HepG2 (cell line): ENCODE results near the gene ABCB7. TPM values are rescaled to one million over a fixed set of nuclear protein-coding genes. Genes with fewer than 3 reads are reported as not detected.

Experiments
- ARID4A ChIP-seq: sonication (generic); formaldehyde crosslinking; IDR thresholded peaks from 2 replicates; pipeline ENCODE4 v1.5.0; 2020; ENCODE audit warnings: mild to moderate bottlenecking, missing genetic modification reagents, borderline replicate concordance
- DR1 ChIP-seq: sonication (generic); formaldehyde crosslinking; IDR thresholded peaks from 2 replicates; pipeline ENCODE4 v1.8.0; 2021; ENCODE audit warnings: mild to moderate bottlenecking, missing genetic modification reagents, inconsistent platforms
- ELK4 ChIP-seq: sonication (generic); formaldehyde crosslinking; IDR thresholded peaks from 2 replicates; pipeline ENCODE4 v1.9.0; 2021; ENCODE audit warnings: missing genetic modification reagents, borderline replicate concordance
- KAT7 ChIP-seq: IDR thresholded peaks from 2 replicates; pipeline ENCODE4 v1.6.1; 2018; ENCODE audit warnings: borderline replicate concordance, missing compliant biosample characterization
- KDM2A ChIP-seq: sonication (generic); formaldehyde crosslinking; IDR thresholded peaks from 2 replicates; pipeline ENCODE4 v1.4.0; 2020; ENCODE audit warnings: low read depth, missing genetic modification reagents, borderline replicate concordance
- MXI1 ChIP-seq: IDR thresholded peaks from 3 replicates; pipeline ENCODE4 v1.6.1; 2012; ENCODE audit warnings: low read depth, low read length, inconsistent platforms, borderline replicate concordance
- NFE2L2 ChIP-seq: fragments of 150-350 bp; IDR thresholded peaks from 2 replicates; pipeline ENCODE4 v1.6.1; 2014; ENCODE audit warnings: low read length
- PCBP2 ChIP-seq: fragments of 200-400 bp; formaldehyde crosslinking; optimal IDR thresholded peaks from 2 replicates; pipeline ENCODE3; 2018; ENCODE audit warnings: low read length, low read depth; ENCODE audit not compliant: poor library complexity, severe bottlenecking
- POLR2A ChIP-seq, 2 experiments: IDR thresholded peaks; 2 replicates each; pipeline ENCODE4 v1.6.1; 2011; ENCODE audit warnings: low read depth in 2 of 2, low read length in 2 of 2, mild to moderate bottlenecking in 1 of 2, moderate library complexity in 1 of 2; ENCODE audit not compliant: insufficient read depth in 1 of 2
- RELA ChIP-seq: sonication (generic); formaldehyde crosslinking; IDR thresholded peaks from 2 replicates; pipeline ENCODE4 v1.4.0; 2020; ENCODE audit warnings: missing genetic modification reagents
- TBX2 ChIP-seq: sonication (generic); formaldehyde crosslinking; IDR thresholded peaks from 2 replicates; pipeline ENCODE4 v1.5.0; 2020; ENCODE audit warnings: missing genetic modification reagents, mild to moderate bottlenecking, borderline replicate concordance
- ZEB1 ChIP-seq: IDR thresholded peaks from 2 replicates; pipeline ENCODE4 v1.6.1; 2012; ENCODE audit warnings: mild to moderate bottlenecking, low read depth, inconsistent platforms; ENCODE audit not compliant: insufficient replicate concordance
- ZNF143 ChIP-seq: sonication (generic); formaldehyde crosslinking; IDR thresholded peaks from 2 replicates; pipeline ENCODE4 v1.4.0; 2020; ENCODE audit warnings: missing genetic modification reagents
- ZNF512B ChIP-seq: sonication (generic); formaldehyde crosslinking; IDR thresholded peaks from 2 replicates; pipeline ENCODE4 v1.5.1; 2020; ENCODE audit warnings: missing genetic modification reagents, mild to moderate bottlenecking, borderline replicate concordance
- ZNF644 ChIP-seq: IDR thresholded peaks from 2 replicates; pipeline ENCODE4 v1.6.1; 2016; ENCODE audit warnings: low read depth
- ZNF841 ChIP-seq: sonication (generic); formaldehyde crosslinking; IDR thresholded peaks from 2 replicates; pipeline ENCODE4 v1.8.1; 2023; ENCODE audit warnings: missing genetic modification reagents, borderline replicate concordance
- polyA plus RNA-seq, 8 experiments: library from polyadenylated mRNA; depleted of rRNA in 3 of 8; stranded (reverse) in 7 of 8; unstranded in 1 of 8; fragments of >200 nt; fragmentation: Illumina TruSeq in 4 of 8; extraction: Trizol in 4 of 8; gene quantifications; 2 replicates each; pipeline versions ENCODE4 v1.2.1 to v1.2.3, GENCODE V29; 2011 to 2016; ENCODE audit warnings: low read depth in 4 of 8, missing spikeins in 1 of 8, mixed read lengths in 1 of 8; ENCODE audit not compliant: insufficient read depth in 1 of 8
- total RNA-seq, 5 experiments: library from RNA; depleted of rRNA; stranded (reverse); fragments of >200 nt; fragmentation: Illumina TruSeq; extraction: Trizol; gene quantifications; 2 replicates each; pipeline ENCODE4 v1.2.3, GENCODE V29; 2016; ENCODE audit warnings: low read depth in 1 of 5

The ABCB7 gene
- total and polyA plus RNA-seq, 2 of the 13 experiments (the other 11 are each of a cell fraction or from before 2014, with no cell fraction given): 27.7 to 28.7 TPM

DNA sequence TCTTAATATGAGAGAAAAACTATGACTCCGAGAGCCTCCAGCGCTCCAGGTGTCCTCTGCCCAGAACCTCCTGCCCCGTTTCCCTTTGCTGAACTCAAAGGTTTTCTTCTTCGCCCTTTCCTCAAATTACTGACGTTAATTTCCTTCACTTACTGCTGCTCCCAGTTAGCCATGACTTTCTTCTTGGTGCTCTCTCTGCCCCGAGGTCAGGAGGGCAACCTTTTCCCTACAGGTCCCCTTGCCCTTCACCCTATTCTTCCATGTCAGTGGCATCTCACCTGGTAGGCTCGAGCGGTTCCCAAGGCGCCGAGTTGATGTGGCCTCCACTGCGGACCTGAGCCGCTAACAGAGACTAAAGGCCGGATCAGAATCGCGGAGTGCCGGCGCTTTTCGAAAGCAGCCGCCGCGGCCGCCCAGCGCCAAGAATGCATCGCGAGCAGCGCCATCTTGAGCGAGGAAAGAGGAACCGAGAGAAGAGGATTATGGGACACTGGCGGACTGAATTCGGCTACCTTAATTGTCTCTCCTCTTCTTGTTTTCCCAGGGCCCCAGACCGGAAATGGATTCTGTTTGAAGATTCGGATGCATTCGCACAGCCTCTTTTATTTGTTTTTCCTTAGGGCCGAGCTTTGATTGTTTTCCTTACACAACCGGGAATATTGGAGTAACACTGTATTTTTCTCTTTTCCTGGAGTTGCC, at the start of gene ABCB7 (continued):
- TF ChIP-seq POLR2A (IDR thresholded peaks at IDR 0.05; ENCODE audit: insufficient read depth in 1 of 2, low read depth in 2 of 2, low read length in 2 of 2): peak; percentile 30 to 53; a peak in 3 of 4 replicates
- TF ChIP-seq ZNF644 (CRISPR knock-in tag): peak; percentile 50
- peak; percentile 72; the same call in 1 of the 2 replicates for TF ChIP-seq KDM2A (CRISPR knock-in tag)
- no peak for TF ChIP-seq RELA (CRISPR knock-in tag)
- TF ChIP-seq MXI1: no peak
- TF ChIP-seq DR1 (CRISPR knock-in tag): no peak
- no peak for TF ChIP-seq ZNF841 (CRISPR knock-in tag)
- TF ChIP-seq ZNF512B (CRISPR knock-in tag): no peak
- peak; percentile 86 for TF ChIP-seq ZNF143 (CRISPR knock-in tag)
- no peak for TF ChIP-seq NFE2L2
- no peak for TF ChIP-seq ZEB1
- no peak for TF ChIP-seq ELK4
- no peak for TF ChIP-seq PCBP2
- TF ChIP-seq TBX2 (CRISPR knock-in tag): no peak; the same call in 1 of the 2 replicates
- peak; percentile 60; the same call in 1 of the 2 replicates for TF ChIP-seq ARID4A (CRISPR knock-in tag)
- peak; percentile 64; the same call in 1 of the 2 replicates for TF ChIP-seq KAT7
